ENCODE results near the gene TFDP1.

TFDP1 gene

GRCh38 chr13:113649212-113649611 is 64.7 kb downstream of the TFDP1 start:
- no peak for DNase-seq (ENCODE audit: low read depth)
- no peak overlapping the region for H3K4me3 ChIP-seq (ENCODE audit: low read depth, low read length)
- TF ChIP-seq CTCF (IDR thresholded peaks at IDR 0.05; ENCODE audit: control insufficient read depth, extremely low read depth, insufficient read depth) = no peak

DNA sequence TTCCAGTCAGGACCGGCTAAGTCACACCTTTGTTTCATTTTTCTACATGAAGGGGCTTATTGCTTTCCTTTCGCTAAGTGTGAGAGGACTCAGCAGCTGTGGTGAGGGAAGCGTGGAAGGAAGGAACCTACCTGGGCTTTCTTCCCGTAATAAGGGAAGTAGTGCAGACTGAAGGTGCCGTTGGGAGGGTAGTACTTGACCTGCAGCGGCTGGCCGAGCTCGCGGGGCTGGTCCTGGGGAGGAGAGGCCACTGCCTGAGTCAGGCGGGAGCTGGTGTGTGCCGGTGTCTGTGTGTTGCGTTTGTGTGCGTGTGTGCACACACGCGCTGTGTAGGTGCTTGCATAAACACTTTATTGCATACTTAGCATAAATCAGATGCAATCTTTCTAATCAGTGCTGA is 65.7 kb downstream of the TFDP1 start:
- no peak for DNase-seq (ENCODE audit: low read depth)
- H3K4me3 ChIP-seq (ENCODE audit: low read depth, low read length) = no peak overlapping the region
- no peak for TF ChIP-seq CTCF (IDR thresholded peaks at IDR 0.05; ENCODE audit: control insufficient read depth, extremely low read depth, insufficient read depth)

GRCh38 chr13:113650731-113651148 is 66.2 kb downstream of the TFDP1 start:
- TF ChIP-seq CTCF (IDR thresholded peaks at IDR 0.05; ENCODE audit: control insufficient read depth, extremely low read depth, insufficient read depth) = no peak
- no peak overlapping the region for H3K4me3 ChIP-seq (ENCODE audit: low read depth, low read length)
- no peak for DNase-seq (ENCODE audit: low read depth)

DNA sequence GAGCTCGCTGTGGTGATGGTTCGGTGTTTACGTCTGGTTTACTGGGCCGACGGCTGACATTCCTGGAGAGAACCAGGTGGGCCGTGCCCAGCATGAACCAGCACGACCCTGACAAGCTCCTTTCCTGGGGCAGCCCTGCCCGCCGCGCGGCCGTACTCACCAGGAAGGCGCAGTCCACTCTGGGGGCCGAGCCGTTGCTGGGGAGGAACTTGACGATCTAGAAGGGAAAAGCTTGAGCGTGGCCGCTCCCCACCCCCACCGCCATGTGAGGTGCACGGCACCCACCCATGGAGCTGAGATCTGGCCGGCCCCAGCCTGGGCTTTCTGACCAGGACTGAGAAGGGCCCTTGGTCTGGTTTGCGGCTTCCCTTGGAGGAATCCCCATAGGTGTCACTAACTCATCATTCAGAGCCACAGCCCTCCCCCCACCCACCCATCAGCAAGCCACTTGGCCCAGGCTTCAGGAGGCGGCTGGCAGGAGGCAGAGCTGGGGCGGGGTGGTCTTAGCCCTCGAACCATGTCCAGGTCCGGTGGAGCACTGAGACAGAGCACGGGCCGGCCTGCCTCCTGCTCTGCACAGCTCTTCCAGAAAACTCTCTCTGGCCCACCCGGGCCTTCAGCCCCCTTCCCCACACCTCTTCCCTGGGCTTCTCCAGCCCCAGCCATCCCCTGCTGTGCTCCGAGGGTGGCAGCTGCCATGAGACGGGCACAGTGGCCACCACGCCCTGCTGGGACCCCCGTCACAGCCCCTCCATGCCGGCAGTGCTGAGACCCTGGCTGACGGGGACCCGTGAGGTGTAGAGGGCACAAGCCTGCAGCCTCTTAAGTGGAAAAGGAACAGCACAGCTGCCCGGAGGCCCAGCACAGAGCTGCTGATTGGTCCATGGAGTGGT is 67.2 kb downstream of the TFDP1 start:
- DNase-seq (ENCODE audit: low read depth) = no peak
- H3K4me3 ChIP-seq (ENCODE audit: low read depth, low read length) = no peak overlapping the region
- TF ChIP-seq CTCF (IDR thresholded peaks at IDR 0.05; ENCODE audit: control insufficient read depth, extremely low read depth, insufficient read depth) = no peak

GRCh38 chr13:113652404-113653263 is 68.1 kb downstream of the TFDP1 start:
- no peak overlapping the region for H3K4me3 ChIP-seq (ENCODE audit: low read depth, low read length)
- DNase-seq (ENCODE audit: low read depth) = no peak
- TF ChIP-seq CTCF (IDR thresholded peaks at IDR 0.05; ENCODE audit: control insufficient read depth, extremely low read depth, insufficient read depth) = no peak

- no peak for DNase-seq (ENCODE audit: low read depth)
- TF ChIP-seq CTCF (IDR thresholded peaks at IDR 0.05; ENCODE audit: control insufficient read depth, extremely low read depth, insufficient read depth) = no peak
- H3K4me3 ChIP-seq (ENCODE audit: low read depth, low read length) = no peak overlapping the region
These were observed 69.0 kb downstream of the TFDP1 start for GRCh38 chr13:113653264-113654174.

All from LNCaP clone FGC (cell line).